Measurements from ENCODE around the gene KRTAP10-9. TPM values are rescaled to one million over a fixed set of nuclear protein-coding genes. Genes with fewer than 3 reads are reported as not detected.

KRTAP10-9 gene
- total RNA-seq, 2 donors from 2014 or later = not detected

- no peak overlapping the region for H3K27ac ChIP-seq
- no peak for DNase-seq
- intact Hi-C loops (cut with DNase I) = no loop called here
- TF ChIP-seq CTCF (IDR thresholded peaks at IDR 0.05) = no peak
- H3K27me3 ChIP-seq = no peaks in the 10 kb centered on the region
- H3K4me1 ChIP-seq = no peaks in the 10 kb centered on the region
- H3K4me3 ChIP-seq = no peak overlapping the region
- no peaks in the 10 kb centered on the region for H3K9me3 ChIP-seq
- H3K9ac ChIP-seq (ENCODE audit: low read depth in 2 of 2, low read length in 2 of 2) = no peak overlapping the region
- H3K36me3 ChIP-seq = no peaks in the 10 kb centered on the region
Observed at GRCh38 chr21:44581158-44581557, 45.7 kb upstream of the KRTAP10-9 start.

GRCh38 chr21:44582055-44582454, 44.8 kb upstream of the KRTAP10-9 start:
- no peak for DNase-seq
- no peaks in the 10 kb centered on the region for H3K4me1 ChIP-seq
- no peaks in the 10 kb centered on the region for H3K36me3 ChIP-seq
- no peak overlapping the region for H3K27ac ChIP-seq
- no peak overlapping the region for H3K4me3 ChIP-seq
- H3K27me3 ChIP-seq = no peaks in the 10 kb centered on the region
- H3K9ac ChIP-seq (ENCODE audit: low read depth in 2 of 2, low read length in 2 of 2) = no peak overlapping the region
- H3K9me3 ChIP-seq = no peaks in the 10 kb centered on the region
- intact Hi-C loops (cut with DNase I) = no loop called here
- TF ChIP-seq CTCF (IDR thresholded peaks at IDR 0.05) = no peak

- DNase-seq = no peak
- H3K4me1 ChIP-seq = no peaks in the 10 kb centered on the region
- intact Hi-C loops (cut with DNase I) = no loop called here
- no peak overlapping the region for H3K9ac ChIP-seq (ENCODE audit: low read depth in 2 of 2, low read length in 2 of 2)
- H3K4me3 ChIP-seq = no peak overlapping the region
- no peaks in the 10 kb centered on the region for H3K36me3 ChIP-seq
- no peak for TF ChIP-seq CTCF (IDR thresholded peaks at IDR 0.05)
- no peaks in the 10 kb centered on the region for H3K27me3 ChIP-seq
- no peak overlapping the region for H3K27ac ChIP-seq
- no peaks in the 10 kb centered on the region for H3K9me3 ChIP-seq
Observed at GRCh38 chr21:44583089-44583799, 43.6 kb upstream of the KRTAP10-9 start.

GRCh38 chr21:44583800-44584147, 43.1 kb upstream of the KRTAP10-9 start:
- Histone ChIP-seq H3K27me3 (no peaks in the 10 kb centered on the region), H3K4me3 (no peak overlapping the region), H3K4me1 (no peaks in the 10 kb centered on the region), H3K9me3 (no peaks in the 10 kb centered on the region), H3K9ac (ENCODE audit: low read depth in 2 of 2, low read length in 2 of 2) (no peak overlapping the region), H3K27ac (no peak overlapping the region), H3K36me3 (no peaks in the 10 kb centered on the region)
- no peak for TF ChIP-seq CTCF (IDR thresholded peaks at IDR 0.05)
- no peak for DNase-seq
- intact Hi-C loops (cut with DNase I) = no loop called here

GRCh38 chr21:44585892-44586291, 41.0 kb upstream of the KRTAP10-9 start:
- no peak for DNase-seq
- intact Hi-C loops (cut with DNase I) = no loop called here
- no peak for TF ChIP-seq CTCF (IDR thresholded peaks at IDR 0.05)

More at GRCh38 chr21:44585892-44586291, 41.0 kb upstream of the KRTAP10-9 start:
- no peaks in the 10 kb centered on the region for H3K4me1 ChIP-seq
- no peak overlapping the region for H3K4me3 ChIP-seq
- no peak overlapping the region for H3K27ac ChIP-seq
- no peaks in the 10 kb centered on the region for H3K36me3 ChIP-seq
- no peaks in the 10 kb centered on the region for H3K27me3 ChIP-seq
- H3K9me3 ChIP-seq = no peaks in the 10 kb centered on the region
- no peak overlapping the region for H3K9ac ChIP-seq (ENCODE audit: low read depth in 2 of 2, low read length in 2 of 2)
